ENCODE results near the gene TMEM109.

Gene TMEM109, protein sequence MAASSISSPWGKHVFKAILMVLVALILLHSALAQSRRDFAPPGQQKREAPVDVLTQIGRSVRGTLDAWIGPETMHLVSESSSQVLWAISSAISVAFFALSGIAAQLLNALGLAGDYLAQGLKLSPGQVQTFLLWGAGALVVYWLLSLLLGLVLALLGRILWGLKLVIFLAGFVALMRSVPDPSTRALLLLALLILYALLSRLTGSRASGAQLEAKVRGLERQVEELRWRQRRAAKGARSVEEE

DNA sequence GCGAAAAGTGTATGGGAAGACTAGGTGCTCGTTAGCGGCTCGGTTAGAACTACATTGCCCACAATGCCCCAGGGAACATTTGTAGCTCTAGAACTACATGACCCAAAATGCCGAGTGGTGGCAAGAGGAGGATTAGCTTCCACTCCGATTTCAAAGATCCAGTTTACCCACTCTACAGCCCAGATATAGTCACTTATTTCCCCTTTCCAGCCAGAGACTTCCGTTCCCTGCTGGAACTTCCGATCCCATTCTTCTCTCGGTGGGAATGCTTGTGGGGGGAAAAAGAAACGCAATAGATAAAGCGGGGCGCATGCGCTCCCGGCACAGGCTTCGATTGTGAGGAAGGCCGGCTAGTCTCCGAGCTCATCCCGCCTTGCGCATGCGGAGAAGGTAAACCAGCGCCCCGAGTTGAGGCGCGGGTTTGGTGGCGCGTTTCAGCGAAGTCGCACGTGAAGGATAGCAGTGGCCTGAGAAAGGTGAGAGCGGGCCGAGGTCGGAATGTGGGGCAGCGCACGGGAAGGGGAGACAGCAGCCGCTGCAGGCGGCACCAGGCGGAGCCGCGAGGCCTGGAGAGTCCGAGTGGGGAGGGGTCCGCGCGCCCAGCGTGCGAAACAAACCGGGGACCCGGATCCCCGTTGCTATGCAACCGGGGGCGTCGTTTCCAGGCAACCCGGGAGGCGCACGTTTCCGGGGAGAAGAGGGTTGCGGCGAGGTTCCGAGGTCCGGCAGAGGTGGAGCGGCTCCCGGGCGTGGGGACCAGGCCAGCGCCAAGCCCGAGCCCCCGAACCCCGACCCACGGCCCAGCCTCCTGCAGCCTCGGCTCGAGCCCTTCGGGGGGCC lies at the start of gene TMEM109:
Gene TMEM109 (plus strand): TSS at position 366 of the 840 bp plus-strand sequence. CDS start 5,536 bp downstream, outside the sequence.
- peak; percentile 89 for DNase-seq

DNA sequence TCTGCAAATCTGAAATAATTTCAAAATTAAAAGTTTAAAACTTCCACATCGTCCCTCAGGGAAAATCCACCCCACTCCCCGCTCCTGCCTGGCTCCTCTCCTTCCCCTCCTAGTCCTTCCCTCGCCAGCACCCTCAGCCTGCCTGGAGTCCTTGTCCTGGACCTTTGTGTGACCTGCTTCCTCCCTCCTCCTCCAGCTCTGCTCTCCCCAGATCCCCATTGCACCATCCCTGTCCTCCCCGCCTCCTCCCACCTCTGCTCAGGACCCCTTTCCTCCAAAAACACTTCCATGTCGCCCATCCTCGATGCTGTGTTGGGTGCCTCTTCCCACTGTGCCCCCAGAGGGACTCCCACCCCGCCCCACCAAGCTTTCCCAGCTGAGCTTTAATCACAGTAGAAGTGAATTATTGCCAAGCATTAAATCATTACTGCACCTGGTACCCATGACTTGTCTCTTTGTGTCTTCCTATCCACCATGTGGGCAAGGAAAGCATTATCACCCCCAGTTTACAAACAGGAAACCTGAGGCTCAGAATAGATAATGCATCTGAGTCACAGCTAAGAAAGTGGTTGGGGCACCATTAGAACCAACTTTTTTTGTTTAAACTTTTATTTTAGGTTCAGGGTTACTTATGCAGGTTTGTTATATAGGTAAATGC lies 49.0 kb upstream of the TMEM109 start:
- no peak for DNase-seq

DNA sequence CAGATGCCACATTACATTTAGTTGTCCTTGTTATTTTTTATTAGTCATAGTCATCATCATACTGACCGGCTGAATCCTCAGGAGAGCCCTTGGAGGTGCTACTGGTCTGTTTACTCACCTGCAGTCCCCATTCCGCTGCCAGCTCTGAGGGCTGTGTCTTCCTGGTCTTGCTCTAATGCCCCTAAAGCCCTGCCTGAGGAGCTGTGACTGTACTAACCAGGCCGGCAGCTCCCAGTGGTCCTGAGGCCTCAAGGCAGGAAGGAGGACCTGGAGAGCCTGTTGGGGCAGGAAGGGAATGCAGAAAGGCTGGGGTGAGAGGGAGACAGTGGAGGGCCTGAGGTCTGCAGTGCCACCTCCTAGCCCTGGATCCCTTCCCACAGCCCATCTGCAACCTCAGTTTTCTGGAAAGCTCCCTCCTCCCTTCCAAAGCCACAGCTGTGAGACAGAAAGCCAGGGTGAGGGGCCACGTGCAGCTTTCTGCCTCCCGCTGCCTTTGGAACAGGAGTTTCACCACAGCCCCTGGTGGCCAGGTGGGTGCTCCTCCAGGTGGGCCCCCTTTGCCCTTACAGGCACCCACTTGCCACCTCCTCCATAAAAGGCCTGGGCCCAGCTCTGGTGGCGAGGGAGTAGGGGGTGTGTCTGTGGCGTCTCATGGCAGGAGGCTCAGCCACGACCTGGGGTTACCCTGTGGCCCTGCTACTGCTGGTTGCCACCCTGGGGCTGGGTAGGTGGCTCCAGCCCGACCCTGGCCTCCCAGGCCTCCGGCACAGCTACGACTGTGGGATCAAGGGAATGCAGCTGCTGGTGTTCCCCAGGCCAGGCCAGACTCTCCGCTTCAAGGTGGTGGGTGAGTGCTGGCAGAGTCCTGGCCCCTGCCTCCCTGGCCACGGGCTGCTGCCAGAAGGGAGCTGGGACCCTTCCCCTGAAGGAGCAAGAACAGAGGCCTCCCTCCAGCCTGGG lies 46.8 kb upstream of the TMEM109 start, which contains the start of gene ZP1:
Gene ZP1 (plus strand): TSS at position 632 of the 960 bp plus-strand sequence. CDS start 20 bp downstream, at position 652.
- DNase-seq, result no peak

DNA sequence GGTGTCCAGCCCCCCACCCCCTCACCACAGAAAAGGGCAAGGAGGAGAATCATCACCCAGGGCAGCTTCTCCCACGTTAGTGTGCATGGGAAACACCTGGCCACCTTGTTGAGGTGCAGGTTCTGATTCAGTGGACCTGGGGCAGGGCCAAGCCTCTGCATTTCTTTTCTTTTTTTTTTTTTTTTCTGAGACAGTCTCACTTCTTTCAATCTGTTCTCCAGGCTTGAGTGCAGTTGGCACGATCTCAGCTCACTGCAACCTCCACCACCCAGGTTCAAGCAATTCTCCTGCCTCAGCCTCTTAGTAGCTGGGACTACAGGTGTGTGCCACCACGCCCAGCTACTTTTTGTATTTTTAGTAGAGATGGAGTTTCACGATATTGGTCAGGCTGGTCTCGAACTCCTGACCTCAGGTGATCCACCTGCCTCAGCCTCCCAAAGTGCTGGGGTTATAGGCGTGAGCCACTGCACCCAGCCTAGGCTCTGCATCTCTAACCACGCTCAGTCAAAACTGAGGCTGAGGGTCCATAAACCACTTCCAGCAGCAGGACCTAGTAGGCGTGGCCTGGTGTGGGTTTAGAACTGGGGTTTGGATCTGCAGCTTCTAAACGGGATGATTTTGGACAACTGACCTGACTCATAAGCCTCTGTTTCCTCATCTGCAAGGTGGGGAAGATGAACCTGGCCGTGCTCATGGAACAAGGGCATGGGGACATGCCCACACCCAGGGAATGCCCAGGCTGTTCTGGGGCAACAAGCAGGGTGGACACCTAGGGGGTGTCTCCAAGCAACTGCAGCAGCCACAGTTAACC lies 45.9 kb upstream of the TMEM109 start:
- DNase-seq, result no peak

DNA sequence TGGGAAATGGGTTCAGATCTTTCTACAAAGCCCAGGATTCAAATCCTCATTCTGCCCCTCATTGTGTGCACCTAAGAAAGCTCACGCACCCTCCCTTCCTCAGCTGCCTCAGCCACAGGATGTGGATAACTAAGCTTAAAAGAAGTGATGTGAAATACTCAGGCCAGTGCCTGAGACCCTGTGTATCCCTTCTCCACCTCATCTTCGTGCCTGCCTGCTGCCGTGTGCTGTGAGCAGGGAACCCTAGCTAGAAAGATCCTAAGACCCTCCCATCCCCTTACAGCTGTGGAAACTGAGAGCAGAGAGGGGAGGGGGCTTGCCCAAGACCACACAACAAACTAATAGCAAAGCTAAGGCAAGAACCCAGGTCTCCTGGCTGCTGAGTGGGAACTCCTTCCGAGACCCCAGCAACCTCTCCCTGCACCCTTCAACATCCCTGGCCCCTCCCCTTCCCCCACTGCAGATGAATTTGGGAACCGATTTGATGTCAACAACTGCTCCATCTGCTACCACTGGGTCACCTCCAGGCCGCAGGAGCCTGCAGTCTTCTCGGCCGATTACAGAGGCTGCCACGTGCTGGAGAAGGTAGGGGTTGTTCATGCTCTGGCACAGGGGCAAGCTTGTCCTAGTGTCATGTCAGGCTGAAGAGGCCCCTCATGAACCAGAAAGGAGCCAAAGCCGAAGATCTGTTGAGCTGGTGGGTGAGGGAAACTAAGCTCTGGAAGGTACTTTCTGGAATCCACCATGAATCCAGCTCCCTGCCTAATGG lies 45.1 kb upstream of the TMEM109 start:
- DNase-seq, result no peak

DNA sequence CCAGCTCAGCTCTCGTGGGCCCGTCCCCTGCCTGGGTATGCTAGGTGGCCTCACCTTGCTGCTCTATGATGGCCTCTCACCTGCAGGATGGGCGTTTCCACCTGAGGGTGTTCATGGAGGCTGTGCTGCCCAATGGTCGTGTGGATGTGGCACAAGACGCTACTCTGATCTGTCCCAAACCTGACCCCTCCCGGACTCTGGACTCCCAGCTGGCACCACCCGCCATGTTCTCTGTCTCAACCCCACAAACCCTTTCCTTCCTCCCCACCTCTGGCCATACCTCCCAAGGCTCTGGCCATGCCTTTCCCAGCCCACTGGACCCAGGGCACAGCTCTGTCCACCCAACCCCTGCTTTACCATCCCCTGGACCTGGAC lies 44.5 kb upstream of the TMEM109 start:
- no peak for DNase-seq

DNA sequence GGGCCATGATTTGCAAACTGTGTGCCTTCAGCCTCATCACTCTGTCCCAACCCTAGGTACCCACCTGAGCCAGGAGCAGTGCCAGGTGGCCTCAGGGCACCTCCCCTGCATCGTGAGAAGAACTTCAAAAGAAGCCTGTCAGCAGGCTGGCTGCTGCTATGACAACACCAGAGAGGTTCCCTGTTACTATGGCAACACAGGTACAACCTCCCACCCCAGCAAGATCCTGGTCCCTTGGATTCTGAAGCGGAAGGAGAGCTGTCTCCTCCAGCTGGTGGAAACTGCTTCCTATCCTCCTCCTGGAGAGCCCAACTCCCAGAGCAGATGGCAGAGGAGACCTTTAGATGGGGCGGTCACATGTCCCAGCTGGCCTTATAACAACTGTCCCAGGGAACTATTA lies 43.7 kb upstream of the TMEM109 start:
- no peak for DNase-seq

DNA sequence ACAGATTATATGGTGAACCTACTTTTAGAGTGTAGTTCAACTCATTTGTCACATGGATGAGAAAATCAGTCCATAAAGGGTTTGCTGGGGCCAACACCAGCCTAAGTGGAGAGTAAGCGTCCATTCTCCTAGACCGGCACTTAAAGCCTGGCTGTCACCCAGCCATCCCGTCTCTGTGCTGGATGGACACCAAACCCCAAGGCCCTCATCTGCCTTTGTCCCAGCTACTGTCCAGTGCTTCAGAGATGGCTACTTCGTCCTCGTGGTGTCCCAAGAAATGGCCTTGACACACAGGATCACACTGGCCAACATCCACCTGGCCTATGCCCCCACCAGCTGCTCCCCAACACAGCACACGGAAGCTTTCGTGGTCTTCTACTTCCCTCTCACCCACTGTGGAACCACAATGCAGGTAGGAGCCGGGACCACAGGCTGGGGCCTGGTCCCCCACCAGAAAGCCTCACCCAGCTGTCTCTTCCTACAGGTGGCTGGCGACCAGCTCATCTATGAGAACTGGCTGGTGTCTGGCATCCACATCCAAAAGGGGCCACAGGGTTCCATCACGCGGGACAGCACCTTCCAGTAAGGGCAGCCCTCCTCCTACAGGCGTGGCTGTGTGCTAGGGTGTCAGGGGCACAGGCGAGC lies 43.1 kb upstream of the TMEM109 start:
- no peak for DNase-seq

DNA sequence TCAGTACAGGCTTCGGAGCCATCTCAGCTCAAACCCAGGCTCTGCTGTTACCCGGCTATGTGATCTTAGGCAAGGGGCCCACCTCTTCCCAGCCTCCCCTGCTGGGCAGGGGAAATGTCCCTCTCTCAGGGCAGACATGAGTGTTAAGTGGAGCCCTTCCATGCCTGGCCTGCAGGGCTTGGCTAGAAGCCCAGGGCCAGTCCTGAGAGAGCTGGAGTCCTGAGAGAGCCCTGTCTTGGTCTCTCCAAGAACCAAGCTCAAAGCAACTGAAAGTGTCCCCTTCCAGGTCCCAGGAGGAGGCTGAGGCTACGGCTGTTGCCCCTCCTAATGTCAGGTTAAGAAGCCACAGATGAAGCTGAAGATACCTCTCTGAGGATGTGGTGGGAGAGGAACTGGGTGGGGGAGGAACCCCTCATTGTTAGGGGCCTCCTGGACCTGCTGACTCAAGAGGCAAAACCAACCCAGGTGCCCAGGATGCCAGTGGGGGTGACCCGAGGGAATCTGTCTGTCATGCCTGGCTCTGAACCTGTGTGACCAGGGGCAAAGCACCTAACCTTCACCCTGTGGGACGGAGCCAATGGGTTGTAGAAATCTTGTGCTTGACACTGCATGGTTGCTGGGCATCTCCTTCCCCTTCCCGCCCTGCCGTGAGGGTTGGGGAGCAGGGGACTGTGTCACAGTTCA lies 42.4 kb upstream of the TMEM109 start:
- DNase-seq, result no peak

DNA sequence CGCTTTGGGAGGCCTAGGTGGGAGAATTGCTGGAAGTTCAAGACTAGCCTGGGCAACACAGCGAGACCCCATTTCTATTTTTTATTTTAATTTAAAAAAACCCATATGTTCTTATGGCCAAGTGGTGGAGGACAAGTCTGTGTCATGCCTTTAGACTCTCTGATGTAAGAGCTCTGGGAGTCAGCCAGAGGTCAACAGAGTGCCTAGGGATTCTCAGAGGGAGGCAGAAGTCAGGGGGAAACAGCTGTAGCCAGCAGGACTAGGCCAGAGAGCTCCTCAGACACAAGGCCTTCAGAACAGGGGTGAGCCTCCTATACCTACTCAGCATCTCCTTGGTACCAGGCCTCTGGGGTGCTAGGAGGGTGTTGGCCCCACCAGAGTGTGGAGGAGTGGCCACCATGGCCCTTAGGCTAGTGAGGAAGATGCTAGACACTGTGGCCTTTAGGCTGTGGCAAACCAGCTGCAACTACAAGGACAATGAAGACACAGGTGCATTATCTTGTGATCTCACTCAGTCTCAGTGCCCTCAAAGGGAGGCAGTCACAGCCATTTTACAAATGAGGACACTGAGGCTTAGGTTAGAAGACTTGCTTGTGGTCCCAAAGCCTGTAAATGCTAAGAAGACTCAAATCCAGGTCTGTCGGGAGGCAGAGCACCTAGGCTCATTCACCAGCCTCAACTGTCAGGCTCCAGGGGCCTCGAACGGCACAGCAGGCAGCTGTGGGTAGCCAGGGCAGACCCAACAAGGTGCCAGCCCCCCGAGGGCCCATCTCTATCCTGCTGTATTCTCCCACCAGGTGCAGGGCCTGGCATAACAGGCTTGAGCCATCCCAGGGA lies 41.6 kb upstream of the TMEM109 start:
- no peak for DNase-seq

DNA sequence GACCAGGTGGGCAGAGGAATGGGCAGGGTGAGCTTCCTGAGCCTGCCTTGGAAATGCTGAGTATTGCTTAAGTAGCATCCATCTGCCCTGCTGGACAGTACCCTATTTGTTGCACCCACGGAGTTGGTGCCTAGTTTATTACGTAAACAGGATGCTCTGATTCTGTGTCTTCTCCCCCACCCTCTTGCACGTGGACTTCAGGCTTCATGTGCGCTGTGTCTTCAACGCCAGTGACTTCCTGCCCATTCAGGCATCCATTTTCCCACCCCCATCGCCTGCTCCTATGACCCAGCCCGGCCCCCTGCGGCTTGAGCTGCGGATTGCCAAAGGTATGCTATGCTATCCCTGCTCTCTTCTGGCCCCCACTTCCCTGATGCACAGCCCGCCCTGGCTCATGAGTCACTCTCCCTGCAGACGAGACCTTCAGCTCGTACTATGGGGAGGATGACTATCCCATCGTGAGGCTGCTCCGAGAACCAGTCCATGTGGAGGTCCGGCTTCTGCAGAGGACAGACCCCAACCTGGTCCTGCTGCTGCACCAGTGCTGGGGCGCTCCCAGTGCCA lies 40.9 kb upstream of the TMEM109 start:
- DNase-seq, result no peak

DNA sequence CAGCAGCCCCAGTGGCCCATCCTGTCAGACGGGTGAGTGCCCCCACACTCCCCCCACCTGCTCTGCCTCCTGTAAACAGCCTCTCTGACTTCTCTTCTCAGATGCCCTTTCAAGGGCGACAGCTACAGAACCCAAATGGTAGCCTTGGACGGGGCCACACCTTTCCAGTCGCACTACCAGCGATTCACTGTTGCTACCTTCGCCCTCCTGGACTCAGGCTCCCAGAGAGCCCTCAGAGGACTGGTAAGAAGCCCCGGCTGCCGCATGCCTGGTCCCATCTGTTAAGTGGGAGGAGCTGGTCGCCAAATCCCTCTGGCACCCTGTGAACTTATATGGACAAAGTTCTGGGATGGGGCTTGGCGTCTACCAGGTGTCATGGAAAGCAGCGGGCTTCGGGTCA lies 40.4 kb upstream of the TMEM109 start:
- no peak for DNase-seq

DNA sequence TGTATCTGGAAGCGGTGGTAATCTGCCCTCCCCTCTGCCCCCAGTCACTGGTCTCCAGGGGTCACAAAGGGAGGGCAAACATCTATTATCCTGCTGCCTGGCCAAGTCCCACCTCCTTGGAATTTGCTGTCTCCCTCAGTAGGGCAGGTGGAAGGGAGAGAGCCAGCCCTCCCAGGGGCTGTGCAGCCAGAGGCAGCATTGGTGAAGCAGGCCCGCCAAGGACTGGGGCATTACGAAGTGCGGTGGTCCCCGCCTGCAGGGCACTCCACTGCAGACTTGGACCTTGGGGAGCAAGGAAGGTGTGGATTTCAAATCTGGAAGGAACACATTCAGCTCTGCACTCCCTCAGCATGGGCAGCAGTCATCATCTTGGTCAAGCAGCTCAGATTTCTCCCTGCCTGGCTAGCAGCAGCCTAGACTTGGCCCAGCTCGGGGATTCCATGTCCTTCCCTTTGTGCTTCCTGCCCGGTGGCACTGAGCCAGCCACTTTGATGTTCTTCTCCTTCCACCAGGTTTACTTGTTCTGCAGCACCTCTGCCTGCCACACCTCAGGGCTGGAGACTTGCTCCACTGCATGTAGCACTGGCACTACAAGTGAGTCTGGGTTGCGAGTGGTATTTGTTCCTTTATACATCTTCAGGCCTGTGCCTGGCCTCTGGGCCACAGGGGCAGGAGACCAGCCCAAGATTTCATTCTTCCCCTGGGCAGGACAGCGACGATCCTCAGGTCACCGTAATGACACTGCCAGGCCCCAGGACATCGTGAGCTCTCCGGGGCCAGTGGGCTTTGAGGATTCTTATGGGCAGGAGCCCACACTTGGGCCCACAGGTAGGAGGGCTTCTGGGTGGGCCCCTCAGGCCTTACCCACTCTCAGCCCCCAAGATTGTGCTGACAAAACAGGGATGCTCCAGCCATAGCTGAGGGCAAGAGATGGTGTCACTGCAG lies 39.3 kb upstream of the TMEM109 start:
- DNase-seq, result no peak

DNA sequence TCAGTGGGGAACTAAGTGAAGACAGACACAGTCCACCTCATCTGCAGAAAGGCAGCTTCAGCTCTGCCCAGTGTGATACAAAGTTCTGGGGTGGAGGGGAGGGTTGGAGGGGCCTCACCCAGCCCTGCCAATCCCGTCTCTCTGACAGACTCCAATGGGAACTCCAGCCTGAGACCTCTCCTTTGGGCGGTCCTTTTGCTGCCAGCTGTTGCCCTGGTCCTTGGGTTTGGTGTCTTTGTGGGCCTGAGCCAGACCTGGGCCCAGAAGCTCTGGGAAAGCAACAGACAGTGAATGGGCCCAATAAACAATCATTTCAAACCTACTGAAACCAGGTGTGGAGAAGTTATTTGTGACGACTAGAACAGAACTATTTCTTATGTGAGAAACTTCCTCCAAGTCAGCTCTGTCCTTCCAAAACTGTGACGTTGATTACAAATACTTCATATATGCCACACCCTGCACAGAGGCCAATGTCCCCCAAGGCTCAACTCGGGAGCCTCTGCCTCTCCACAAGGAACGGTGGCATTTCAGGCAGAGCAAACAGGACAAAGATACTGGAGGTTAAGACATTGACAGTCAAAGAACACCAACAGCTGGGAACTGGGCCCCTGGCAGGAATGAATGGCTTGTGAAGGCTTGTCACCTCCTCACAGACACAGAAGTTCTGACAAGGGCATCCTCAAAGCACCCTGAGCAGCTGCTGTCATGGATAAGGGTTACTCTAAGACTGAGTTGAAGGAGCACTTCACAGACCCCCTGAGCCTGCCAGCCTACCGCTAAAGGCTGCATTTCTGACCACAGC lies 38.4 kb upstream of the TMEM109 start:
- DNase-seq, result no peak

DNA sequence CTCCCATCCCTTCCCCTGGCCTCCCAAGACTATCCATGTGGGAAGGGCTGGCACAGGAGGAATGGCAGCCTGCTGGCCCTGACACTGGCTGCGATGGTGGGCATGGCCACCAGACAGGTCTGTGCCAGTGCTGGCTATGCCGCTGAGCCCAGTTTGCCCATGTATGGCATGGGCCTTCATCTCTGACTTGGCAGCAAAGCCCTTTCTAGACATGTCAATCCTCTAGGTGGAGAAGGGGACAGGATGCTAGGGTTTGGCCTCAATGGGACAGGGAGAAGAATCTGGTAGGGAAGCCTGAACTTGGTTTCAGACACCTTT lies 37.8 kb upstream of the TMEM109 start:
- no peak for DNase-seq
